Adipocyte (in vitro differentiated cells): Measurements from ENCODE around the gene CXXC1.

ENCODE experiments used
- DNase-seq: peaks from one replicate; pipeline ENCODE4 v3.0.0-alpha.2; 2015; ENCODE audit warnings: low read depth
- H3K27me3 ChIP-seq: replicated peaks from 2 replicates; pipeline ENCODE4 v1.7.0; 2013; ENCODE audit warnings: mild to moderate bottlenecking, low read length, moderate library complexity; ENCODE audit not compliant: control insufficient read depth, insufficient read depth
- H3K36me3 ChIP-seq: 2 replicates; pipeline ENCODE4 v1.7.0; 2013; ENCODE audit warnings: low read length, mild to moderate bottlenecking, moderate library complexity; ENCODE audit not compliant: control insufficient read depth, insufficient read depth, severe bottlenecking
- H3K4me1 ChIP-seq: 2 replicates; pipeline ENCODE4 v1.7.0; 2013; ENCODE audit warnings: mild to moderate bottlenecking, low read length, moderate library complexity; ENCODE audit not compliant: control insufficient read depth, insufficient read depth
- H3K4me3 ChIP-seq: 2 replicates; pipeline ENCODE4 v1.7.0; 2013; ENCODE audit warnings: mild to moderate bottlenecking, low read length, moderate library complexity
- H3K9ac ChIP-seq: 2 replicates; pipeline ENCODE4 v1.7.0; 2013; ENCODE audit warnings: mild to moderate bottlenecking, low read length, moderate library complexity
- H3K9me3 ChIP-seq: 2 replicates; pipeline ENCODE4 v1.7.0; 2013; ENCODE audit warnings: mild to moderate bottlenecking, low read length, moderate library complexity; ENCODE audit not compliant: control insufficient read depth

Gene CXXC1

DNA sequence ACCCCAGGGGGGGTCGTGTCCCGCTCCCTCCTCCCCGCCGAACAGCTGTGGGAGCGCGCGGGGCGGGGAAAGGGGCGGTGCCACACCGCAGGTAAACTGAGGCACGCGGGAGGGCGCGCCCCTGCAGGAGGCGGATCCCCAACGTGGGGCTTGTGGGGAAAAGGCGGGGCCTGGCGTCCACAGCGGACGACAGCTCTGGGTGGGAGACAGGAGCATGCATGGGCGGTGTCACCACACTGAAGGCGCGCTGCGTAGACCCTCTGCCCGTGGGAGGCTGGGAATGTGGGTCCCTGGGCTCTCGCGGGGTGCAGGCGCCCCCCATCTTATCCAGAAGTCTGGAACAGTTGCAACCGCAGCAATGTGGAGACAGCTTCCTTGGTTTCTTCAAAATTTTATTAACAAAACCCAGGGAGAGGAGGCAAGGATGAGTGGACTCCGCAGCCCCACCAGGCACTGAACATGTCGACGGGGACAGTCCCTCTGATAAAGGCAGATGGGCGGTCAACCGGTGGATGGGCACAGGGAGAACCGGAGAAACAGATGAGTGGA lies 5.4 kb downstream of the CXXC1 start:
- H3K36me3 ChIP-seq = peaks cover 32% of the 10 kb centered on the region
- no peak for DNase-seq

DNA sequence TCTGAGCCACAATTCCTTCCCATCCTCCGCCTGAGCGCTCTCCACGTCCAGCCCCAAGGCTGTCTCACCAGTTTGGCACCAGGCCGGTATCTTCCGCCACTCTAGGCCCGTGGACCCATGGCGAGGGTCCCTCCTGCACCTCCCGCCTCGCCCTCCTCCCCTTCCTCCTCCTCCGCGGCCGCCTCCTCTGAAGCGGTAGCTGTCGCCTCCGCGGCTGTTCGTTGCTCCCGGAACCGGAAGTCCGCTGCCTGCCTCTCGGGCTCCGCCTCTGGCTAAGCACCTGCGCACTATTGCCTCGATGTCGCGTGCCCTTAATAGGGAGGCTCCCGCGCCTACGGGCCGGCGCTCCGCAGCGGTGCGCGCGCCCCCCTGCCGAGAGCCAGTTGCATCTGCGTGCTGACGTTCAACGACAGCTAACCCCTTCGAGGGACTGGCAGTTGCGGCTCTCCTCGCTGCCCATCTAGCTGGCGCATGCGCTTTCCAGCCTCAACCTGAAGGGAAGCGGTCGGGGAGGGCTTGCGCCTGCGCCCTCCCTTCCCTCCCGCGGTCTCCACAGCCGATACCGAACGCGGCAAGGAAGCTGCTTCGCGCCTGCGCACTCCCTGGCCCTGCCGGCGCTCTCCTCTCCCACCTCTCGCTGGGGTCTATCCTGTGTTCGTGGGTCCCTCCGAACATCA lies 6.1 kb downstream of the CXXC1 start, which contains the start of gene MBD1:
MBD1 (minus strand) TSS at position 229 of the 677 bp plus-strand sequence. CDS start 1,531 bp downstream, outside the sequence.
- Histone ChIP-seq H3K9ac (peak within 1 kb of the TSS; percentile 98), H3K4me1 (peaks cover 23% of the 10 kb centered on the region), H3K4me3 (peak within 1 kb of the TSS; percentile 99), H3K27me3 (no peaks in the 10 kb centered on the region), H3K9me3 (no peaks in the 10 kb centered on the region), H3K36me3 (peaks cover 38% of the 10 kb centered on the region)
- DNase-seq = peak; percentile 99

More for the DNA sequence above, 5.4 kb downstream of the CXXC1 start:
- Histone ChIP-seq H3K4me3 (peak overlapping the region; percentile 99), H3K4me1 (peaks cover 23% of the 10 kb centered on the region), H3K9me3 (no peaks in the 10 kb centered on the region), H3K27me3 (no peaks in the 10 kb centered on the region), H3K9ac (peak overlapping the region; percentile 98)

DNA sequence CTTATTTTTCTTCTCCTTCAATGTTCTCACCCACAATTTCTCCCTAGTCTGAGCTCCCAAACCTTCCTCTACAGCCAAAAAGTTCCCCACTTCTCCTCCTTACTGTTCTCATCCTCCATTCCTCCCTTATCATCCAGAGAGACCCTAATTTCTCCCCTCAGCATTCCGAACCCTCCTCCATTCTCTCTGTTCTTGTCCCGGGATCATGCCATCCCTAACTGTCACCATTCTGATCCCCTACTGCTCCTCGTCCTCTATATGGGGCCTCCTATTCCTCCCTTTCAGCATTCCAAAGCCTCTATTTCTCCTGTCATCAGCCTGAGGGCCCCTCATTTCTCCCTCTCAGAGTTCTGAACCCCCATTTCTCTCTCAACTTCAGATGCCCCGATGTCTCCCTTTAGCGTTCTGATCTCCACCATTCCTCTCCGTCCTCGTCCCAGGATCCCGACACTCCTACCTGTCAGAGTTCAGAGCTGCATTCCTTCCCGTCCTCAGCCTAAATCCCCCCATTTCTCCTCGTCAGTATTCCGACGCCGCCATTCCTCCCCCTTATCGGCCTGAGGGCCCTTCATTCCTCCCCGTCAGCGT lies 6.7 kb downstream of the CXXC1 start:
- H3K36me3 ChIP-seq = peaks cover 45% of the 10 kb centered on the region
- H3K27me3 ChIP-seq = no peaks in the 10 kb centered on the region
- H3K9me3 ChIP-seq = no peaks in the 10 kb centered on the region
- no peak for DNase-seq
- H3K4me1 ChIP-seq = peaks cover 23% of the 10 kb centered on the region
- H3K4me3 ChIP-seq = peak overlapping the region; percentile 99
- peak overlapping the region; percentile 98 for H3K9ac ChIP-seq

DNA sequence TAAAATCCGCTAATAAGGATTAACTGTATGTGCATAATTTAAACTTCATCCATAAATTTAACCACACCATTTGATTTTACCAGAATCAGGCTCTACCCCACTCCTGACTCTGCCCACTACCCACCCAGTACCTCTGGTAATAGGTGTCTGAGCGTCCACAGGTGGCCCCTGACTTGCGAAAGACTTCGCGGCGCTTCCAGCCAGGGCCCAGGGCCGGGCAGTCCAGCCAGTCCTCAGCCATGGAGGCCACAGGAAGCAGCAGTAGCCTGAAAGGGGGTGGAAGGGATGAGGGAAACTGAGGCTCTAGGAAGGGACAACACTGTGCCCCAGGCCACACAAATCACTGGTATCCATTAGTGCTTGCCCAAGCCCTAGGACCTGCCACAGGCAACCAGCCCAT lies 7.7 kb downstream of the CXXC1 start:
- peaks cover 55% of the 10 kb centered on the region for H3K36me3 ChIP-seq
- DNase-seq = no peak
- no peaks in the 10 kb centered on the region for H3K27me3 ChIP-seq
- H3K9ac ChIP-seq = peak overlapping the region; percentile 98
- no peaks in the 10 kb centered on the region for H3K9me3 ChIP-seq
- H3K4me1 ChIP-seq = peaks cover 23% of the 10 kb centered on the region
- H3K4me3 ChIP-seq = peak overlapping the region; percentile 99

DNA sequence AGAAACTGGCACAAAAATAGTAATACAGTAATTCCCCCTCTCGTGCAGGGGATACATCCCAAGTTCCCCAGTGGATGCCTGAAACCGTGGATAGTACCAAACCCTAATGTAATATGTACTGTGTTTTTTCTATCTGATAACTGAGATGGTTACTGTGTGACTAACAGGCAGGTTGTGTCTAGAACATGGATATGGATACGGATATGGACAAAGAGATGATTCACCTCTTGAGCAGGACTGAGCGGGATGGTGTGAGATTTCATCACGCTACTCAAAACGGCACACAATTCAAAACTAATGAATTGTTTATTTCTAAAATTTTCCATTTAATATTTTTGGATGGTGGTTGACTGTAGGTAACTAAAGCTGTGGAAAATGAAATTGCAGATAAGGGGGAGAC lies 9.6 kb downstream of the CXXC1 start:
- Histone ChIP-seq H3K9ac (no peak overlapping the region), H3K36me3 (peaks cover 59% of the 10 kb centered on the region), H3K9me3 (no peaks in the 10 kb centered on the region), H3K4me1 (peaks cover 23% of the 10 kb centered on the region), H3K4me3 (no peak overlapping the region), H3K27me3 (no peaks in the 10 kb centered on the region)
- DNase-seq = no peak

DNA sequence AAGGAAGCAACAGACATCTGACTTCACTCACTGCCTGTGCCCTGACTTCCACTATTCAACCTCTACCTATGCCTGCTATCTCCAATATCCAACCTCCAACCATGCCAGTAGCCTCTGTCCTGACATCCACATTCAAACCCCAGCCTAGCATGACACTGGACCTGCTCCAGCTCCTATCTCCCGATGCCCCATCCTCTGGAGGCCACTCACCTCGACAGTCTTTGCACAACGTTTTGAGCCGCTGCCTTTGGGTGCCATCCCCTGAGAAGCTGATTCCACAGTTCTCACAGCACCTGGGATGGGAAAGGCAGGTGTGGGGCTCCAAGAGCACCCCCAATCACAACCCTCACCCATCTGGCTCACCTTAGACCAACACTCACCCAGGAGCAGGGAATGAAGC lies 11.0 kb downstream of the CXXC1 start:
- H3K9ac ChIP-seq = no peak overlapping the region
- no peaks in the 10 kb centered on the region for H3K9me3 ChIP-seq
- peaks cover 67% of the 10 kb centered on the region for H3K36me3 ChIP-seq
- no peak for DNase-seq
- H3K4me1 ChIP-seq = peaks cover 17% of the 10 kb centered on the region
- H3K4me3 ChIP-seq = no peak overlapping the region
- H3K27me3 ChIP-seq = no peaks in the 10 kb centered on the region

DNA sequence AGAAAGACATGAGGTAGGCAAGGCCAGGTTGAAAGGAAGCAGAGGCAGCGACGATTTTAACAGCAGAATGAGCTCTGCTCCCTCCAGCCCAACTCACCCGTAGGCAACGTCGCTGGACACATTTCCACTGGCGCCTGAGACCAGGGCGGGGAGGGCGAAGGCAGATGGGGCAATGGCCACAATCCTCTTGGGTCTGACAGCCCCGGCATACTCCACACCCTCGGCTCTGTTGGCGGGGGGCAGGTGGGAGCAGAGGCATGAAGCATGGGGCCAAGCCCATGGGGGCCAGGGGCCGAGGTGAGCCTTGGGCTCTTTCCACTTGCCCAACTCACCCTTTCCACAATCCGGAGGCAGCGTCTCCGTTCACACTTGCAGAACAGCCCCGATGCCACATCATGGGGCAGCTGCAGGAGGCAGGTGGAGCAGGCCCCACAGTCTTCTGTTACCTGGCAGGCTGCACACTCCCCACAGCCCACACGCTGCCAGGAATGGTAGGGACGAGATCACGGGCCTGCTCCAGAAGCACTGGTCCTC lies 11.9 kb downstream of the CXXC1 start:
- no peak for DNase-seq
- Histone ChIP-seq H3K9me3 (no peaks in the 10 kb centered on the region), H3K36me3 (peaks cover 76% of the 10 kb centered on the region), H3K9ac (no peak overlapping the region), H3K4me1 (peaks cover 14% of the 10 kb centered on the region), H3K4me3 (no peak overlapping the region), H3K27me3 (no peaks in the 10 kb centered on the region)

DNA sequence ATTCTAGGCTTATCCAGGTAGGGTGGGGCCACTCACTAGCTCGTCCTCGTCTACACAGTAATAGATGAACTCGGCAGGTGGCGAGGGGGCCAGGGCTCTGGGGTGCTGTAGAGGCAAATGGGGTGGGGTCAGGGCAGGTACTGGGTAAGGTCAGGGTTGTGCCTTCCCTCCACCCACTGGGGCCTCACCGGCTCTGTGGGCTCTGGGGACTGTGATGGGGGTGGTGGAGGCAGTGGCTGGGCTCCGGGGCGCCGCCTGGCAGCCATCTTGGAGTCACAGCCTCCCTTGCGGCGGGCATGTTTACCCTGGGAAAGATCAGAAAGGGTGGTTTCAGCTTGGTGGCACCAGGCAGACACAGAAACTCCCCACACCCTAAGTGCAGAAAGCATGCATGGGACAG lies 12.6 kb downstream of the CXXC1 start:
- Histone ChIP-seq H3K4me3 (no peak overlapping the region), H3K9ac (no peak overlapping the region), H3K27me3 (no peaks in the 10 kb centered on the region), H3K4me1 (peaks cover 8% of the 10 kb centered on the region), H3K36me3 (peaks cover 82% of the 10 kb centered on the region), H3K9me3 (no peaks in the 10 kb centered on the region)
- DNase-seq = no peak

DNA sequence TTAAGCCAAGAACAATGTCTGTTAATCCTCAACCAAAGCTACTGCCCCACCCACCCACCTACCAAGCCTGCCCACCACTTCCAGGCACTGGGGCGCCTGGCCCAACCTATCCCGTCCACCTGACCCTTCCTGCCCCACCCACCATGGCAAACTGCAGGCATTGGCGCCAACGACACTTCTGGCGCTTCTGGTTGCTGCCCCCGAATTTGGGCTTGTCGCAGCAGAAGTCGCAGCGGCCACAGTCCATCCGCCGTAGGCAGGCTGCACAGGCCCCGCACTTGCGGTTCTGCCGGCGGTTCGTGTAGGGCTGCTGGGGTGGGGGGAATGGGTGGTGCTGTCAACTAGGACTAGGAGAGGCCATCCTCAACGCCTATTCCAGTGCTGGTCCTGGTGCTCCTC lies 13.4 kb downstream of the CXXC1 start:
- no peak overlapping the region for H3K9ac ChIP-seq
- no peak for DNase-seq
- H3K9me3 ChIP-seq = no peaks in the 10 kb centered on the region
- H3K36me3 ChIP-seq = peaks cover 91% of the 10 kb centered on the region
- no peaks in the 10 kb centered on the region for H3K4me1 ChIP-seq
- no peaks in the 10 kb centered on the region for H3K27me3 ChIP-seq
- no peak overlapping the region for H3K4me3 ChIP-seq

DNA sequence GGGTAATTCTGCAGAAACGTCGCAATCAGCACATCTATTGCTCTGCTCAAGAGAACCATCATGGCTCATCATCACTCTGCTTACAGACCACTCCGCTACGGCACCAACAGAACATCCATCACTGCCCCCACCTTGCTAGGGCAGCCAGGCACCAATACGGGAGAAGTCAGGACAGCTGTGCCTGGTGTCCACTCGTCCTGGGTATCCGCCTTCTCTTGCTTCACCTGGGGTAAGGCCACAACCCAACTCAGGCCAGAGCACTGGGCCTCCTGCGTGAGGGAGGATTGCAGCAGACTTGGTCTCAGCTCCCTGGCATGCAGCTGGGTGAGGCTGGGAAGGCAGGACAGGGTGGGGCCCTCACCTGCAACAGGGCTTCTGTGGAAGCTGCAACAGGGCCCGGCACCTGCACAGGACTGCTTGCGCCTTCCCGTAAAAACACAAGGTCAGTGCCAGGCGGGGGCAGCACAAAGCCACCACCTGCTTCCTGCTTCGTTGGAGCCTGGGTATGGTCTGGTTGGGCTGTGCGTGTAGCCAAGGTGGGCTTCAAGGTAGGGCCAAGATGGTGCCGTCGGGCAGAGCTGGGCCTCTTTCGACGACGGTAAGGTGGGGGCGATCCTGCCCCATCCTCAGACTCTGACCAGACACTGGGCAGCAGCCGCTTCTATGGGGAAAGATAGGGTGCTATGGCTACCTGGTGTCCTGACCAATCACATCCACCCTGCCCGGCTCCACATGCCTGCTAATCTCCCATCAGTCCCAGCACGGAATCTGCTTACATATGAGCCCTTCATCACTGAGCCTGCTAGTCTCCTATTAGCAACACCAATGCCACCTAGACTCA lies 14.1 kb downstream of the CXXC1 start:
- DNase-seq = no peak
- H3K9ac ChIP-seq = no peak overlapping the region
- peaks cover 94% of the 10 kb centered on the region for H3K36me3 ChIP-seq
- H3K4me1 ChIP-seq = no peaks in the 10 kb centered on the region
- no peaks in the 10 kb centered on the region for H3K9me3 ChIP-seq
- H3K4me3 ChIP-seq = no peak overlapping the region
- no peaks in the 10 kb centered on the region for H3K27me3 ChIP-seq

DNA sequence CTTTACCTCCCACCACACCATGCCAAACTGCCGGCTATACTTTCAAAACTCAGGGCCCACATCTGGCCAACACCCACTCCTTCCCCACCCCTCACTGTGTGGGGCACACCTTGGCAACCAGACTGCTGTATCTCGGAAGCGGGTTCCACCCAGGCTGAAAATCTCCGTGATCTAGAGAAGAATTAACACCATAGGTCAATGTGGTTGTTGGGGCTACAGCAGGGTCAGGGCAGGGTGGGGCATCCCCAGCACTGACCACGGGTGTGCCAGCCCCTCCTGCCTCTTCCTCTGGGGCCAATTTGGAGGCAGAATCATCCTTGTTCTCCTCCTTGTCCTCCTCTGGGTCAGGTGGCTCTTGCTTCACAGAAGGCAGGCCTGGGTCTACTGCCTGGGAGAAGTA lies 14.9 kb downstream of the CXXC1 start:
- Histone ChIP-seq H3K36me3 (peaks cover 86% of the 10 kb centered on the region), H3K4me1 (peaks cover 2% of the 10 kb centered on the region), H3K4me3 (no peak overlapping the region), H3K9ac (no peak overlapping the region), H3K9me3 (no peaks in the 10 kb centered on the region), H3K27me3 (no peaks in the 10 kb centered on the region)
- DNase-seq = no peak
